Effector memory CD4-positive, alpha-beta T cell (primary cell): ENCODE results near the gene DPF3.

ENCODE experiments used
- DNase-seq, 3 donors: peaks; one replicate each; pipeline ENCODE4 v3.0.0-alpha.2; 2020
- H3K27ac ChIP-seq: 2 replicates; pipeline ENCODE4 v1.7.0; 2013; ENCODE audit warnings: mild to moderate bottlenecking, low read length, moderate library complexity; ENCODE audit not compliant: insufficient read depth, poor library complexity, severe bottlenecking
- H3K27me3 ChIP-seq: replicated peaks from 2 replicates; pipeline ENCODE4 v1.7.0; 2013; ENCODE audit warnings: mild to moderate bottlenecking, low read length; ENCODE audit not compliant: insufficient read depth, control insufficient read depth, poor library complexity, severe bottlenecking
- H3K36me3 ChIP-seq: 2 replicates; pipeline ENCODE4 v1.7.0; 2013; ENCODE audit warnings: mild to moderate bottlenecking, low read length, moderate library complexity; ENCODE audit not compliant: control insufficient read depth, insufficient read depth
- H3K4me1 ChIP-seq: 2 replicates; pipeline ENCODE4 v1.7.0; 2013; ENCODE audit warnings: low read length, mild to moderate bottlenecking; ENCODE audit not compliant: control insufficient read depth, insufficient read depth, poor library complexity, severe bottlenecking
- H3K4me3 ChIP-seq: 2 replicates; pipeline ENCODE4 v1.7.0; 2013; ENCODE audit warnings: low read length, low read depth, mild to moderate bottlenecking; ENCODE audit not compliant: insufficient read depth, poor library complexity, severe bottlenecking
- H3K9me3 ChIP-seq: 2 replicates; pipeline ENCODE4 v1.7.0; 2013; ENCODE audit warnings: mild to moderate bottlenecking, low read length, moderate library complexity; ENCODE audit not compliant: control insufficient read depth

DPF3 gene

GRCh38 chr14:72830356-72830755 is 63.5 kb downstream of the DPF3 start:
- Histone ChIP-seq H3K27ac (no peak overlapping the region), H3K4me1 (no peaks in the 10 kb centered on the region), H3K4me3 (no peak overlapping the region), H3K9me3 (no peaks in the 10 kb centered on the region), H3K36me3 (no peaks in the 10 kb centered on the region), H3K27me3 (no peaks in the 10 kb centered on the region)
- DNase-seq: no peak

- no peaks in the 10 kb centered on the region for H3K4me1 ChIP-seq
- DNase-seq: no peak
- H3K9me3 ChIP-seq: no peaks in the 10 kb centered on the region
- no peaks in the 10 kb centered on the region for H3K36me3 ChIP-seq
- H3K27ac ChIP-seq: no peak overlapping the region
- H3K27me3 ChIP-seq: no peaks in the 10 kb centered on the region
- no peak overlapping the region for H3K4me3 ChIP-seq
Measured at GRCh38 chr14:72828604-72829003, 65.3 kb downstream of the DPF3 start.

GRCh38 chr14:72826039-72826438 is 67.9 kb downstream of the DPF3 start:
- H3K27ac ChIP-seq: no peak overlapping the region
- H3K4me1 ChIP-seq: no peaks in the 10 kb centered on the region
- H3K9me3 ChIP-seq: no peaks in the 10 kb centered on the region
- no peaks in the 10 kb centered on the region for H3K27me3 ChIP-seq
- no peak for DNase-seq
- no peaks in the 10 kb centered on the region for H3K36me3 ChIP-seq
- no peak overlapping the region for H3K4me3 ChIP-seq

GRCh38 chr14:72825486-72825885 is 68.4 kb downstream of the DPF3 start:
- no peak for DNase-seq
- no peak overlapping the region for H3K27ac ChIP-seq
- H3K36me3 ChIP-seq: no peaks in the 10 kb centered on the region
- H3K4me1 ChIP-seq: no peaks in the 10 kb centered on the region
- H3K27me3 ChIP-seq: no peaks in the 10 kb centered on the region
- H3K4me3 ChIP-seq: no peak overlapping the region
- no peaks in the 10 kb centered on the region for H3K9me3 ChIP-seq

GRCh38 chr14:72824051-72824450 is 69.8 kb downstream of the DPF3 start:
- no peak overlapping the region for H3K27ac ChIP-seq
- no peaks in the 10 kb centered on the region for H3K36me3 ChIP-seq
- no peaks in the 10 kb centered on the region for H3K9me3 ChIP-seq

GRCh38 chr14:72822946-72823611 is 70.8 kb downstream of the DPF3 start:
- Histone ChIP-seq H3K36me3 (no peaks in the 10 kb centered on the region), H3K27ac (no peak overlapping the region), H3K4me3 (no peak overlapping the region), H3K9me3 (no peaks in the 10 kb centered on the region), H3K4me1 (no peaks in the 10 kb centered on the region), H3K27me3 (no peaks in the 10 kb centered on the region)
- no peak for DNase-seq

More at GRCh38 chr14:72824051-72824450, 69.8 kb downstream of the DPF3 start:
- no peak for DNase-seq
- no peak overlapping the region for H3K4me3 ChIP-seq
- no peaks in the 10 kb centered on the region for H3K4me1 ChIP-seq
- no peaks in the 10 kb centered on the region for H3K27me3 ChIP-seq

- no peaks in the 10 kb centered on the region for H3K36me3 ChIP-seq
- H3K27me3 ChIP-seq: no peaks in the 10 kb centered on the region
- H3K9me3 ChIP-seq: no peaks in the 10 kb centered on the region
- no peaks in the 10 kb centered on the region for H3K4me1 ChIP-seq
- no peak for DNase-seq
- no peak overlapping the region for H3K4me3 ChIP-seq
- no peak overlapping the region for H3K27ac ChIP-seq
Measured at GRCh38 chr14:72818998-72819397, 74.9 kb downstream of the DPF3 start.

GRCh38 chr14:72816287-72816686 is 77.6 kb downstream of the DPF3 start:
- H3K4me1 ChIP-seq: no peaks in the 10 kb centered on the region
- DNase-seq: no peak
- no peaks in the 10 kb centered on the region for H3K27me3 ChIP-seq
- no peaks in the 10 kb centered on the region for H3K9me3 ChIP-seq
- no peak overlapping the region for H3K4me3 ChIP-seq
- no peaks in the 10 kb centered on the region for H3K36me3 ChIP-seq
- H3K27ac ChIP-seq: no peak overlapping the region

GRCh38 chr14:72815430-72815829 is 78.5 kb downstream of the DPF3 start:
- Histone ChIP-seq H3K4me3 (no peak overlapping the region), H3K27me3 (no peaks in the 10 kb centered on the region), H3K36me3 (no peaks in the 10 kb centered on the region), H3K27ac (no peak overlapping the region), H3K9me3 (no peaks in the 10 kb centered on the region), H3K4me1 (no peaks in the 10 kb centered on the region)
- no peak for DNase-seq

GRCh38 chr14:72812292-72812851 is 81.5 kb downstream of the DPF3 start:
- H3K4me3 ChIP-seq: no peak overlapping the region
- no peaks in the 10 kb centered on the region for H3K9me3 ChIP-seq
- peaks cover 5% of the 10 kb centered on the region for H3K4me1 ChIP-seq
- H3K36me3 ChIP-seq: no peaks in the 10 kb centered on the region
- DNase-seq: no peak
- no peaks in the 10 kb centered on the region for H3K27me3 ChIP-seq
- H3K27ac ChIP-seq: no peak overlapping the region
